RPMI7951 (cell line): ENCODE data around the gene P2RX6. TPM values are rescaled to one million over a fixed set of nuclear protein-coding genes. Genes with fewer than 3 reads are reported as not detected.

Experiments
- DNase-seq: peaks from one replicate; pipeline ENCODE4 v3.0.0-alpha.2; 2012; ENCODE audit warnings: low read depth
- total RNA-seq: library from RNA; depleted of rRNA; stranded (reverse); fragments of >200 nt; shearing (Covaris generic); gene quantifications from 2 replicates; pipeline ENCODE4 v1.2.3, GENCODE V29; 2014; rRNA removed

Gene P2RX6
- total RNA-seq, 1 experiment from 2014 or later: 7.8 TPM

GRCh38 chr22:21074102-21074715 is 59.2 kb downstream of the P2RX6 start:
- DNase-seq: peak; percentile 87

- DNase-seq: no peak
Observed at GRCh38 chr22:21075516-21076138, 60.7 kb downstream of the P2RX6 start.

DNA sequence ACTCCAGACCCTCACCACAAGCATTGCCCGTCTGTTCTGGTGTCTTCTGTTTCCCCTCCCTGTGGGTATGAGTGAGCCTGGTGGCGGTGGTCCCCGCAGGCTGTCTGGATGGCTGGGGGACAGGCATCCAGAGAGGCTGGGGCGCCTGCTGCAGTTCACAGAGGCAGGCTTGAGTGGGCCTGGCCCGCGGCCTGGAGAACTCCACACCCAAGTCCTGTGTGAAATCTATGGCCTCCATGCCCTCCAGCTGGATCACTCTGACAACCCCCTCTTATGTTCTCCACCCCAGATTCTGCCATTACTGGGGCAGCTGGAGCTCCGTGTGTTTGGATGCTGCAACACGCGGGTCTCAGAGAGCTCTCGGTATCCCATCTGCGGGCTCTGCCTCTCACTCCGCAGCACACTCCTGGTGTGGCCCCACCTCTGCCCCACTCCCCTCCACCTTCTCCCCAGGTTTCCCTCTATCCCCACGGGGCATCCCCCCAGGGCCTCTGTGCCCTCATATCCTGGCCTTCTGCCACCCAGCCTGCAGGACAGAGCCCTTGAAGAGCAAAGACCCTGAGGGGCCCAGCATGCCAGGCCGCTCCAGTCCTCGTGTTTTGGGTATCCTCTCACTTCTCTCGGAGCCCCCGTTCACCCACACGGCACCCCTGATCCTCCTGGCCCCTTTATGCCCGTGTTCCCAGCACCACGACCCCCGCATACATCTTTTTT is 62.1 kb downstream of the P2RX6 start:
- no peak for DNase-seq

Other genes with a start within 250 kb of the P2RX6 start
- 0.20 and 0.48 TPM in 2 replicates for gene SERPIND1, start 241.1 kb upstream of the P2RX6 start, total RNA-seq
- gene PI4KA, start 156.4 kb upstream of the P2RX6 start, total RNA-seq: 17.8 and 19.4 TPM in 2 replicates
- gene SNAP29, start 156.2 kb upstream of the P2RX6 start, total RNA-seq: 9.2 and 13.1 TPM in 2 replicates
- 26.8 and 27.8 TPM in 2 replicates for gene CRKL, start 97.8 kb upstream of the P2RX6 start, total RNA-seq
- 0.39 TPM in 1 of 2 replicates, not detected in the other for gene AIFM3, start 47.9 kb upstream of the P2RX6 start, total RNA-seq
- 13.5 and 16.6 TPM in 2 replicates for gene LZTR1, start 32.9 kb upstream of the P2RX6 start, total RNA-seq
- gene THAP7, start 13.0 kb upstream of the P2RX6 start, total RNA-seq: 41.1 and 41.4 TPM in 2 replicates
- not detected in 2 replicates for gene SLC7A4, start 17.4 kb downstream of the P2RX6 start, total RNA-seq
- gene LRRC74B, start 30.8 kb downstream of the P2RX6 start, total RNA-seq: under 0.01 TPM in 1 of 2 replicates, not detected in the other